Sigmoid colon (tissue), 4 donors: Measurements from ENCODE around the gene GADL1.

Experiments used
- CTCF ChIP-seq, 4 experiments: fragments of 450-650 bp in 3 of 4; fragments of 200-600 bp in 1 of 4; IDR thresholded peaks; one replicate each; pipeline ENCODE4 v1.5.1; 2016 to 2019; ENCODE audit warnings: antibody characterized with exemption in 4 of 4, mild to moderate bottlenecking in 3 of 4, moderate library complexity in 2 of 4
- EP300 ChIP-seq, 4 donors: sonication (generic); formaldehyde crosslinking; IDR thresholded peaks; one replicate each; pipeline ENCODE4 v1.6.1; 2017; ENCODE audit warnings: antibody characterized with exemption in 4 of 4
- POLR2A ChIP-seq, 2 donors: fragments of 450-650 bp; IDR thresholded peaks; one replicate each; pipeline ENCODE4 v1.6.1; 2016; ENCODE audit warnings: antibody characterized with exemption in 2 of 2, mild to moderate bottlenecking in 2 of 2, moderate library complexity in 2 of 2
- POLR2AphosphoS5 ChIP-seq, 4 donors: sonication (generic); formaldehyde crosslinking; IDR thresholded peaks; one replicate each; pipeline ENCODE4 v1.6.1; 2017; ENCODE audit warnings: antibody characterized with exemption in 4 of 4

GRCh38 chr3:30695302-30696061 lies 199.0 kb downstream of the GADL1 start:
- TF ChIP-seq POLR2AphosphoS5 (IDR thresholded peaks at IDR 0.05), result peak in 1 of 4 donors; percentile 10
- TF ChIP-seq CTCF (IDR thresholded peaks at IDR 0.05), result no peak
- no peak for TF ChIP-seq POLR2A (IDR thresholded peaks at IDR 0.05)
- TF ChIP-seq EP300 (IDR thresholded peaks at IDR 0.05), result no peak
